A549 (cell line): ENCODE results near the gene NEURL2. TPM values are rescaled to one million over a fixed set of nuclear protein-coding genes. Genes with fewer than 3 reads are reported as not detected.

Source experiments
- ATAC-seq, 2 experiments: fragments of 200-7000 bp in 1 of 2; fragments of >200 bp in 1 of 2; cut with Nextera tagmentation in 1 of 2; cut with Tn5 transposase in 1 of 2; 3 replicates each; pipeline versions ENCODE4 v1.8.0 to v1.9.1; 2018 to 2020; ENCODE audit warnings: mild to moderate bottlenecking in 1 of 2, moderate library complexity in 1 of 2
- CTCF ChIA-PET: fragments of 300-600 bp; sonication (Branson Sonifier 250); formaldehyde crosslinking; extraction: SDS; loops from one replicate; lab custom pipeline; 2021; ENCODE audit warnings: antibody characterized with exemption, inconsistent platforms; lab: Yijun Ruan, JAX
- POLR2A ChIA-PET: fragments of 350-600 bp; formaldehyde crosslinking; extraction: SDS; loops from one replicate; lab custom pipeline; 2021; ENCODE audit warnings: antibody characterized with exemption, inconsistent platforms; lab: Yijun Ruan, JAX
- DNase-seq, 2 experiments: peaks; one replicate each; pipeline versions ENCODE4 v3.0.0 to v3.0.0-alpha.2; 2011 to 2016; ENCODE audit warnings: low read depth in 1 of 2, low spot score in 1 of 2
- FAIRE-seq: peaks from 2 replicates; lab custom pipeline; 2011; peaks lifted over from hg19 to GRCh38; lab: Jason Lieb, UNC
- H3K27ac ChIP-seq, 2 experiments: fragments of >200 bp; sonication (Bioruptor Twin); formaldehyde crosslinking; 3 replicates each; pipeline ENCODE4 v1.5.1; 2016 to 2017
- H3K4me1 ChIP-seq: fragments of >200 bp; sonication (Bioruptor Twin); formaldehyde crosslinking; 3 replicates; pipeline ENCODE4 v1.6.1; 2016
- H3K4me2 ChIP-seq: fragments of >200 bp; sonication (Bioruptor Twin); formaldehyde crosslinking; 3 replicates; pipeline ENCODE4 v1.6.1; 2016
- H3K4me3 ChIP-seq: fragments of >200 bp; sonication (Bioruptor Twin); formaldehyde crosslinking; 3 replicates; pipeline ENCODE4 v1.5.1; 2016
- H3K9me3 ChIP-seq: fragments of >200 bp; sonication (Bioruptor Twin); formaldehyde crosslinking; 3 replicates; pipeline ENCODE4 v1.6.1; 2016
- BHLHE40 ChIP-seq: IDR thresholded peaks from 2 replicates; pipeline ENCODE4 v1.6.1; 2012; ENCODE audit warnings: low read depth, low read length, inconsistent platforms
- CBX2 ChIP-seq: fragments of 200-600 bp; sonication (generic); IDR thresholded peaks from 2 replicates; pipeline ENCODE4 v1.6.1; 2016; ENCODE audit warnings: low read depth, mild to moderate bottlenecking, borderline replicate concordance
- CBX8 ChIP-seq: fragments of 200-600 bp; sonication (generic); IDR thresholded peaks from 2 replicates; pipeline ENCODE4 v1.6.1; 2016
- EHF ChIP-seq: fragments of 250-450 bp; sonication (Bioruptor Pico); IDR thresholded peaks from 2 replicates; pipeline ENCODE4 v1.5.0; 2020; ENCODE audit warnings: mild to moderate bottlenecking
- EHMT2 ChIP-seq: fragments of 200-600 bp; sonication (generic); IDR thresholded peaks from 2 replicates; pipeline ENCODE4 v1.6.1; 2016; ENCODE audit warnings: antibody characterized with exemption, low read depth, mild to moderate bottlenecking, moderate library complexity
- HDAC2 ChIP-seq: fragments of 200-600 bp; sonication (generic); IDR thresholded peaks from 2 replicates; pipeline ENCODE4 v1.6.1; 2016
- HOXB13 ChIP-seq: fragments of 250-450 bp; sonication (Bioruptor Pico); IDR thresholded peaks from 2 replicates; pipeline ENCODE4 v1.5.0; 2020; ENCODE audit warnings: low read depth, mild to moderate bottlenecking, moderate library complexity
- HOXB5 ChIP-seq: fragments of 250-450 bp; sonication (Bioruptor Pico); IDR thresholded peaks from 2 replicates; pipeline ENCODE4 v1.5.0; 2020; ENCODE audit warnings: mild to moderate bottlenecking, moderate library complexity
- MYC ChIP-seq: IDR thresholded peaks from 2 replicates; pipeline ENCODE4 v1.6.1; 2012; ENCODE audit warnings: mild to moderate bottlenecking, inconsistent platforms, low read length, improper control_type of control experiment, borderline replicate concordance
- NR3C1 ChIP-seq: fragments of >200 bp; sonication (Bioruptor Twin); formaldehyde crosslinking; IDR thresholded peaks from 3 replicates; pipeline ENCODE4 v1.6.1; 2017
- RAD21 ChIP-seq, 2 experiments: fragments of >200 bp in 1 of 2; sonication (Bioruptor Twin) in 1 of 2; formaldehyde crosslinking in 1 of 2; IDR thresholded peaks in 1 of 2; conservative IDR thresholded peaks in 1 of 2; 2 replicates in 1 of 2; 3 replicates in 1 of 2; pipeline ENCODE4 v1.6.1; 2012 to 2018; ENCODE audit warnings: inconsistent platforms in 1 of 2
- RCOR1 ChIP-seq: fragments of 150-350 bp; IDR thresholded peaks from 2 replicates; pipeline ENCODE4 v1.6.1; 2014; ENCODE audit warnings: antibody characterized with exemption, low read length, low read depth
- RFX5 ChIP-seq: fragments of 450-650 bp; IDR thresholded peaks from 2 replicates; pipeline ENCODE4 v1.7.1; 2014; ENCODE audit warnings: antibody characterized with exemption, mild to moderate bottlenecking, moderate library complexity
- RNF2 ChIP-seq: fragments of 200-600 bp; sonication (generic); IDR thresholded peaks from 2 replicates; pipeline ENCODE4 v1.6.1; 2016; ENCODE audit warnings: low read depth, mild to moderate bottlenecking, antibody characterized with exemption, moderate library complexity, borderline replicate concordance
- TP53 ChIP-seq: fragments of 250-450 bp; sonication (Bioruptor Pico); IDR thresholded peaks from 2 replicates; pipeline ENCODE4 v1.5.0; 2021; ENCODE audit warnings: mild to moderate bottlenecking, moderate library complexity
- ZC3H11A ChIP-seq: fragments of 450-650 bp; IDR thresholded peaks from 2 replicates; pipeline ENCODE4 v1.6.1; 2014; ENCODE audit warnings: antibody characterized with exemption, mild to moderate bottlenecking
- ZSCAN20 ChIP-seq: fragments of 250-450 bp; sonication (Bioruptor Pico); IDR thresholded peaks from 2 replicates; pipeline ENCODE4 v1.8.0; 2022; ENCODE audit warnings: mild to moderate bottlenecking, moderate library complexity
- WGBS: methylation state at CpG from one replicate; pipeline ENCODE4 v1.1.6; 2017; ENCODE audit errors: missing lambda C conversion rate; 5-methylcytosine and 5-hydroxymethylcytosine counted together
- polyA plus RNA-seq, 4 experiments: library from polyadenylated mRNA; depleted of rRNA in 3 of 4; stranded (reverse); fragments of >200 nt; fragmentation: RNase III in 1 of 4; extraction: RNeasy Plus Mini Kit Qiagen cat#74134 plus additional on column Dnase treatment in 1 of 4; gene quantifications; 2 replicates in 3 of 4; 3 replicates in 1 of 4; pipeline ENCODE4 v1.2.3, GENCODE V29; 2011 to 2017
- TF ChIP-seq, protein P1 (sequence below): fragments of >200 bp; sonication (Bioruptor Twin); formaldehyde crosslinking; IDR thresholded peaks from 2 replicates; pipeline ENCODE4 v1.6.1; 2016

Gene NEURL2
- polyA plus RNA-seq, 2 of the 4 experiments (the other 2 are of a cell fraction), result 0.57 to 1.4 TPM

DNA sequence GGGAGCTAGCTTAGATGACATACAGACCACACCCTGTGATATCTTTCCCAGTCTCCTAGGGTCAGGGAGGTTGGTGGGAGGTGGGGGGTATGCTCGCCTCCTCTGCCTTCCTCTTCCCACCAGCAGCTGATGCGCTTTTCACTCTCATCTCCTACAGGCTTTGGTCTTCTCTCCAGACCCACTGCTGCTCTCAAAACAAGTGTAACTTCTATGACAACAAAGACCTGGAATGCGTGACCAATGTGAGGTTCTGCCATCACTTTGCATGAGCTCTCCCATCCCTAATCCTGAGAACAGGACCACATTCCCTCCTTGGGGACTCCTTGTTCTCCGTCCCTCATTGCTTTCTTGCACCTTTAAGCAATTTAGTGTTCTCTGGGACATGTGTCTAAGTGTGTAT is 2.8 kb upstream of the NEURL2 start:
- H3K4me3 ChIP-seq, result no peak overlapping the region
- no peak overlapping the region for H3K4me2 ChIP-seq
- no peak for TF ChIP-seq BHLHE40
- TF ChIP-seq EHMT2, result no peak
- TF ChIP-seq NR3C1, result no peak
- no peak for TF ChIP-seq CBX8
- TF ChIP-seq HDAC2, result no peak
- no peak for TF ChIP-seq ZC3H11A
- no peak for TF ChIP-seq HOXB5 (CRISPR knock-in tag)
- TF ChIP-seq, all 56 proteins: peak for 0
- DNase-seq (no peak), ATAC-seq (no peak), FAIRE-seq (no peak)
- Histone ChIP-seq H3K9me3 (no peaks in the 10 kb centered on the region), H3K27ac (no peak overlapping the region), H3K4me1 (peaks cover 14% of the 10 kb centered on the region)
- WGBS, result 80% methylated on average over 4 of the region's 4 CpGs
- CTCF ChIA-PET, result interaction anchor here (0.7 to 2.6 kb wide), 4 partner anchors 10 to 95 kb away, joined by 3 to 9 read pairs (median 4); no protein-coding TSS in a partner anchor
- POLR2A ChIA-PET, result interaction anchor here (1.3 to 2.1 kb wide), 2 partner anchors 11 to 40 kb away, joined by 3 to 9 read pairs; partner anchors contain the start of gene PCIF1

DNA sequence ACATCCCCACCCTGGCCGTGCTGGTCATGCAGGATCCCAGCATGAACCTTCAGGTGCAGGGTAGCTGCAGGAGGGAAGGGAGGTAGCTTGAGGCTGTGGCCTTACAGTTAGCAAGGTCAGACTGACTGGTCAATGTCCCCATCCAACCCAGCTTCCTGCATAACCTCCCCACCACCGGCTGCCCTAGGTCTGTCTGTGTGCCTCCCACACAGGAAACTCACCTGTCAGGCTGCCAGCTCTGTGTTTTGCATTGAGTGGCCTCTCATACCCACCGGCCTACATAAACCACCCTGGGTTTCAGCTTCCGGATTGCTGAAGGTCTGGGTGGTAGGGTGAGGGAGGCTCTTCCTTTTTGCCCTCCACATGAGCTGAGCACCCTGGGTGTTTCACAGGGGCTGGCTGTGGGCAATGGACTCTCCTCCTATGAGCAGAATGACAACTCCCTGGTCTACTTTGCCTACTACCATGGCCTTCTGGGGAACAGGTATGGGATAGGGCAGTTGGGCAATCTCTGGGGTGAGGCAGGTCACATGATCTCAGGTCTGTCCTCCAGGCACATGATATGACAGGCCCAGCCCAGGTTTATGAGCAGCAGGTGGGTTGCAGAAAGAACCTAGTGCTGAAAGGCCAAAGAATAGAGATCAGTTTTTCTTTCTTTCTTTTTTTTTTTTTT is 2.0 kb upstream of the NEURL2 start:
- no peak for TF ChIP-seq EHF (CRISPR knock-in tag)
- no peak for TF ChIP-seq MYC
- TF ChIP-seq ZSCAN20 (CRISPR knock-in tag), result no peak
- no peak for TF ChIP-seq TP53 (CRISPR knock-in tag)
- TF ChIP-seq, protein P1, sequence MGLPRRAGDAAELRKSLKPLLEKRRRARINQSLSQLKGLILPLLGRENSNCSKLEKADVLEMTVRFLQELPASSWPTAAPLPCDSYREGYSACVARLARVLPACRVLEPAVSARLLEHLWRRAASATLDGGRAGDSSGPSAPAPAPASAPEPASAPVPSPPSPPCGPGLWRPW, result no peak
- TF ChIP-seq RFX5, result no peak
- no peak for TF ChIP-seq RNF2
- TF ChIP-seq HOXB13 (CRISPR knock-in tag), result no peak
- TF ChIP-seq RCOR1, result no peak
- no peak for TF ChIP-seq CBX2
- ATAC-seq (no peak), FAIRE-seq (no peak), DNase-seq (no peak)
- H3K4me3 ChIP-seq, result no peak overlapping the region
- ChIA-PET POLR2A (interaction anchor here (1.3 to 2.1 kb wide), 2 partner anchors 12 to 41 kb away, joined by 4 to 9 read pairs; partner anchors contain the start of genes PCIF1 and ZSWIM1), CTCF (interaction anchor here (0.7 to 2.6 kb wide), 9 partner anchors 11 to 76 kb away, joined by 3 to 9 read pairs (median 5); no protein-coding TSS in a partner anchor)
- H3K4me2 ChIP-seq, result no peak overlapping the region
- 79% methylated on average over 4 of the region's 4 CpGs for WGBS
- peaks cover 14% of the 10 kb centered on the region for H3K4me1 ChIP-seq
- H3K9me3 ChIP-seq, result no peaks in the 10 kb centered on the region
- no peak overlapping the region for H3K27ac ChIP-seq

DNA sequence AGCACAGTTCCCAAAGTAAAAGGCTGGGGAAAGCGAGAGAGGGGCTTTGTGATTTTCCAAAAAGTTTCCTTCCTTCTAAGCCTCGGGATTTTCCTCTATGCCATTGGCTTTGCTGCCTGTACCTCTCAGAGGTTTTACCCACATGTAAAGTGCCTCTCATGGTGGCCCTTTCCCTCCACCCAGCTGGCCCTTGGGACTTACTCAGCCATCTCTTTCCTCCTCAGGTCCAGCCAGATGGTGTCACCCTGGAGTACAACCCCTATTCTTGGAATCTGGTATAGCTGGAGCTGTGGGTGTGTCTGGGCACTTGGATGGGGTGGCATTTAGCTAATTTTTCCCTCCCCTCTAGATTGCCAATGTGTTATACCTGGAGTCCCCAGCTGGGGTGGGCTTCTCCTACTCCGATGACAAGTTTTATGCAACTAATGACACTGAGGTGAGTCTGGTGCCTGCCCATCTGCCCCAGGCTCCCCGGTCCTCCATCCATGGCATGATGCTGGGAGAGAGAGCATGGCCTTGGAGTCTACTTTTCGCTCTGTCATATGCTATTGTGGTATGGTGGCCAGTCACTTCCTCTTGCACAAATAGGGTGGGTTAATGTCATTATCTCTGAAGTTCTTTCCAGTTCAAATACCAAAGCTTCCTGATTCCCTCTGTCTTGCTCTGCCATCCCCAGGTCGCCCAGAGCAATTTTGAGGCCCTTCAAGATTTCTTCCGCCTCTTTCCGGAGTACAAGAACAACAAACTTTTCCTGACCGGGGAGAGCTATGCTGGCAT is 1.2 kb upstream of the NEURL2 start:
- ATAC-seq, result peak; percentile 70
- Histone ChIP-seq H3K27ac (peak overlapping the region; percentile 90 to 99), H3K4me3 (peak overlapping the region; percentile 96), H3K4me2 (peak overlapping the region; percentile 100), H3K9me3 (no peaks in the 10 kb centered on the region), H3K4me1 (peaks cover 14% of the 10 kb centered on the region)
- POLR2A ChIA-PET, result interaction anchor here (0.6 to 2.1 kb wide), 6 partner anchors 9 to 58 kb away, joined by 4 to 9 read pairs (median 4); partner anchors contain the start of genes PCIF1, SNX21 and ZSWIM1
- DNase-seq, result peak; percentile 50 to 81
- FAIRE-seq, result no peak
- CTCF ChIA-PET, result interaction anchor here (0.6 to 2.6 kb wide), 10 partner anchors 10 to 263 kb away, joined by 3 to 9 read pairs (median 4); no protein-coding TSS in a partner anchor
- TF ChIP-seq RAD21 (conservative IDR thresholded peaks at IDR 0.05 in 1 of 2, IDR thresholded peaks at IDR 0.05 in 1 of 2) (peak; percentile 17 to 36; a peak in 2 of 5 replicates), BHLHE40 (no peak)
- WGBS, result 73% methylated on average over 9 of the region's 9 CpGs
